Hepatocyte (in vitro differentiated cells): ENCODE measurements around the gene RDH5. TPM values are rescaled to one million over a fixed set of nuclear protein-coding genes. Genes with fewer than 3 reads are reported as not detected.

ENCODE experiments used
- DNase-seq: peaks from one replicate; pipeline ENCODE4 v3.0.0-alpha.2; 2016; ENCODE audit warnings: low spot score
- H2AFZ ChIP-seq: fragments of 200-600 bp; sonication (generic); 2 replicates; pipeline ENCODE4 v1.6.0; 2016; ENCODE audit warnings: antibody characterized with exemption, mild to moderate bottlenecking
- H3K27ac ChIP-seq: fragments of 200-600 bp; sonication (generic); 2 replicates; pipeline ENCODE4 v1.5.1; 2016; ENCODE audit warnings: mild to moderate bottlenecking
- H3K27me3 ChIP-seq: fragments of 200-600 bp; sonication (generic); 2 replicates; pipeline ENCODE4 v1.6.1; 2016
- H3K36me3 ChIP-seq: fragments of 200-600 bp; sonication (generic); replicated peaks from 2 replicates; pipeline ENCODE4 v1.5.1; 2016; ENCODE audit warnings: low read depth; ENCODE audit not compliant: insufficient read depth
- H3K4me1 ChIP-seq: fragments of 200-600 bp; sonication (generic); 2 replicates; pipeline ENCODE4 v1.5.1; 2016; ENCODE audit warnings: mild to moderate bottlenecking, moderate library complexity; ENCODE audit not compliant: insufficient read depth
- H3K4me2 ChIP-seq: fragments of 200-600 bp; sonication (generic); 2 replicates; pipeline ENCODE4 v1.6.0; 2016
- H3K4me3 ChIP-seq: fragments of 200-600 bp; sonication (generic); 2 replicates; pipeline ENCODE4 v1.5.1; 2016; ENCODE audit warnings: mild to moderate bottlenecking
- H3K79me2 ChIP-seq: fragments of 200-600 bp; sonication (generic); 2 replicates; pipeline ENCODE4 v1.6.0; 2017; ENCODE audit warnings: mild to moderate bottlenecking
- H3K9me2 ChIP-seq: fragments of 200-600 bp; sonication (generic); replicated peaks from 2 replicates; pipeline ENCODE4 v1.6.0; 2017; ENCODE audit warnings: mild to moderate bottlenecking; ENCODE audit not compliant: insufficient read depth
- H3K9me3 ChIP-seq: fragments of 200-600 bp; sonication (generic); 2 replicates; pipeline ENCODE4 v1.5.1; 2016; ENCODE audit warnings: low read depth, mild to moderate bottlenecking
- H4K20me1 ChIP-seq: fragments of 200-600 bp; sonication (generic); 2 replicates; pipeline ENCODE4 v1.6.0; 2016; ENCODE audit warnings: mild to moderate bottlenecking; ENCODE audit not compliant: insufficient read depth, poor library complexity, severe bottlenecking
- CTCF ChIP-seq: fragments of 200-600 bp; sonication (generic); IDR thresholded peaks from 2 replicates; pipeline ENCODE4 v1.5.1; 2016; ENCODE audit warnings: antibody characterized with exemption, mild to moderate bottlenecking; ENCODE audit not compliant: poor library complexity
- EZH2 ChIP-seq: fragments of 200-600 bp; sonication (generic); IDR thresholded peaks from 2 replicates; pipeline ENCODE4 v1.6.1; 2016; ENCODE audit warnings: antibody characterized with exemption, mild to moderate bottlenecking, borderline replicate concordance
- EZH2phosphoT487 ChIP-seq: fragments of 200-600 bp; sonication (generic); IDR thresholded peaks from one replicate; pipeline ENCODE4 v1.6.1; 2018; ENCODE audit warnings: antibody characterized with exemption, mild to moderate bottlenecking, low read depth, moderate library complexity; ENCODE audit not compliant: unreplicated experiment, severe bottlenecking
- WGBS: methylation state at CpG from one replicate; pipeline ENCODE4 v1.1.6; 2016; ENCODE audit warnings: low lambda C conversion rate; ENCODE audit errors: missing lambda C conversion rate; 5-methylcytosine and 5-hydroxymethylcytosine counted together
- polyA plus RNA-seq: library from polyadenylated mRNA; unstranded; fragments of >200 nt; fragmentation: Nextera tagmentation; extraction: Ambion mirVana; gene quantifications from 2 replicates; pipeline ENCODE4 v1.2.1, GENCODE V29; 2016
- total RNA-seq: library from RNA; depleted of rRNA; stranded (reverse); fragments of >200 nt; gene quantifications from 2 replicates; pipeline ENCODE4 v1.2.3, GENCODE V29; 2014

RDH5 gene
- total and polyA plus RNA-seq, 2 experiments from 2014 or later = 36.2 to 43.7 TPM

DNA sequence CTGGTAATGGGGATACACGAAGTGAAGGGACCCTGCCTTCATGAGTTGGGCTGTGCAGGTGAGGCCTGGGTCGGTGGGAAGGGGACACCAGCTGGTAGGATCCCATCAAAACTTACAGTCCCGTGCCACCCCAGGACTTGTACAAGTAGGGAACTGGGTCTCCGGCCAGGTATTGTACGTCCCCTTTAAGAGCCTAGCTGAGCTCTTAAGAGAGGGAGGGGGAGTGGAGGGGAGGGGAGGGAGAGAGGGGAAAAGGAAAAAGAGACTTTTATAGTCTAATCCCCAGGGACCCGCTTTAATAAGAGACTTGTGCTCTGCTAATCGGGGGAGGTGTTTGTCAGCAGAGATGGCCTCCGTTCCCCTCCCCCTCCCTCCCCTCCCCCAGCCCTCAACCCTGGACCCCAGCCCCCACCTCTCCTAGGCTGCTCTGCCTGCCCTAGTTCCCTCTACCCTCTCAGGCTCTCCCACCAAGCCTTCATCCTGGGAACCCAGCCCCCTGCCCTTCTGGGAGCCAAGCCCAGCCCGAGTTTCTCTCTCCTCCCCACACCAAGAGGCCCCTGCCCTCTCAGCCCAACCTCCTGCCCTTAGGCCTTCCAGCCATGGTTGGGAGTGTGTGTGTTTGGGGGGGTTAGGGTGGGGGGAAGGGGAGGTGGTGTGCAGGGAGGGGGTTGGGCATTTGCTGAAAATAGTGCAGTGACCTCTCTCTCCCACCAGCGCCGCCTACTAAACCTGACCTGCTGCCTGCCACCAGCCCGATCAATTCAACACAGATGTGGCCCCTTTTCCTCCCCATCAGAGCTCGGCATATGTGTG, 25.4 kb downstream of the RDH5 start:
- Histone ChIP-seq H3K27ac (peak overlapping the region; percentile 66), H3K79me2 (peaks cover 20% of the 10 kb centered on the region), H3K4me2 (peak overlapping the region; percentile 97), H3K27me3 (no peaks in the 10 kb centered on the region), H3K36me3 (no peaks in the 10 kb centered on the region), H3K4me1 (peaks cover 21% of the 10 kb centered on the region), H4K20me1 (no peaks in the 10 kb centered on the region), H3K9me2 (no peaks in the 10 kb centered on the region), H2AFZ (no peak overlapping the region), H3K9me3 (no peaks in the 10 kb centered on the region), H3K4me3 (no peak overlapping the region)
- TF ChIP-seq EZH2 (no peak), CTCF (no peak), EZH2phosphoT487 (no peak)
- peak; percentile 70 for DNase-seq
- 7% methylated on average over 9 of the region's 13 CpGs for WGBS

DNA sequence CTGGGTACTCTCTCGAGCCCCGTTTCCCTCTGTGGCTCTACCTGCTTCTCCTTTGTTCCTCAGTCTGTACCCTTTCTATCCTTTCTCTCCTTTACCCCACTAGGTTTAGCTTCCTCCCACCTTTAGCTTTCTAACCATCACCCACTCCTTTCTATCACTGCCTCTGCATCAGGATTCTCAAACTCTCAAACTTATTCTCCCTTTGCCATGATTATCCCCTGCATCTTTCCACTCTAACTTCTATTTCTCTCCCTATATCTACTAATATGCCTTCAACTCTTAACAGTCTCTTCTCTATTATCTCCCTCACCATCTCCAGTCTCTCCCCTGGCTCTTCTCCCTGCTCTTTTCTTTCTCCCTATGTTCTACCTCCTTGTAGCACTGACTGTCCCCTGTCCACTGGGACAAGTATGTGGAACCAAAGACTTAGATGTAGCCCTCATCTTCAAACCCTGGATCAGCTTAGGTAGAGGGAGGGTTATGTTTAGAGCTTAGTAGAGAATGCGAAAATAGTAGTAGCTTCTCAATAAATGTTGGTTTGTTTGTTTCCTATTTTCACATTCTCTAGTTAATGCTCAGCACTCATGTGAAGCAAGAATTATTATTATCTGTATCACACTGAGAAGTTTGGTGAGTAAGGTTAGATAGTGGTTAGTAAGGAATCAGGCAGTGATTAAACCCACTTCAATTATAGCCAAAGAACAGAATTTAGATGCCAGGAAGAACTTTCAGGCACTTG, 26.1 kb downstream of the RDH5 start:
- Histone ChIP-seq H3K79me2 (peaks cover 20% of the 10 kb centered on the region), H3K9me2 (no peaks in the 10 kb centered on the region), H3K9me3 (no peaks in the 10 kb centered on the region), H3K4me2 (peak overlapping the region; percentile 97), H2AFZ (no peak overlapping the region), H3K27me3 (no peaks in the 10 kb centered on the region), H4K20me1 (no peaks in the 10 kb centered on the region), H3K4me1 (peaks cover 21% of the 10 kb centered on the region), H3K27ac (peak overlapping the region; percentile 66), H3K36me3 (no peaks in the 10 kb centered on the region), H3K4me3 (no peak overlapping the region)
- no peak for TF ChIP-seq CTCF
- no peak for TF ChIP-seq EZH2
- TF ChIP-seq EZH2phosphoT487 = no peak
- DNase-seq = no peak
- WGBS = 36% methylated on average over 3 of the region's 3 CpGs

DNA sequence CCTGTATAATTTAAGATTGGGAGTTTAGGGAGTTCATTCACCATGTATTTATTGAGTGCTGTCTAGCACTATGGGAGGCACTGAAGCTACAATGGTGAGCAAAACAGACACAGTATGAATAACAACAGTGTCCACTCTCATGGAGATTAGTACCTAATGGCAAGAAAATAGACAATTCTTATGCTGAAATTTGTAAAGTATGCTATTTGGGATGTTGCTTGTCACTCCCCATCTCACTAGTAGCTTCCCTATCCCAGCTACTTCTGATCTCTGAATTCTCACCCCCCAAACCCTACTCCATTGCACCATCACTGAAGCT, 26.7 kb downstream of the RDH5 start:
- Histone ChIP-seq H3K4me1 (peaks cover 21% of the 10 kb centered on the region), H3K27ac (no peak overlapping the region), H3K27me3 (no peaks in the 10 kb centered on the region), H3K79me2 (peaks cover 20% of the 10 kb centered on the region), H3K9me2 (no peaks in the 10 kb centered on the region), H4K20me1 (no peaks in the 10 kb centered on the region), H3K4me3 (no peak overlapping the region), H2AFZ (no peak overlapping the region), H3K9me3 (no peaks in the 10 kb centered on the region), H3K4me2 (no peak overlapping the region), H3K36me3 (no peaks in the 10 kb centered on the region)
- TF ChIP-seq EZH2phosphoT487 (no peak), CTCF (no peak), EZH2 (no peak)
- no peak for DNase-seq
